SK-N-SH treated with all-trans-retinoic acid at 6 μM for 48 hours (cell line): ENCODE results near the gene ERN1.
A peak's percentile ranks its signal among the peaks of the same experiment; 100 is the strongest.

Experiments used
- ATAC-seq: fragments of 200-7000 bp; cut with Tn5 transposase; 3 replicates; pipeline ENCODE4 v1.9.1; 2020; ENCODE audit warnings: mild to moderate bottlenecking, moderate library complexity
- ARNTL ChIP-seq: fragments of 450-650 bp; formaldehyde crosslinking; IDR thresholded peaks from 2 replicates; pipeline ENCODE4 v1.5.0; 2020; ENCODE audit warnings: low read depth, mild to moderate bottlenecking, moderate library complexity, borderline replicate concordance
- BACH2 ChIP-seq: fragments of 250-450 bp; sonication (Bioruptor Pico); IDR thresholded peaks from 2 replicates; pipeline ENCODE4 v1.9.0; 2021; ENCODE audit warnings: mild to moderate bottlenecking, borderline replicate concordance
- CSDC2 ChIP-seq: fragments of 250-450 bp; sonication (Bioruptor Pico); IDR thresholded peaks from 2 replicates; pipeline ENCODE4 v1.5.0; 2020; ENCODE audit warnings: mild to moderate bottlenecking, moderate library complexity
- ESRRG ChIP-seq: fragments of 250-450 bp; sonication (Bioruptor Pico); IDR thresholded peaks from 2 replicates; pipeline ENCODE4 v1.6.1; 2021; ENCODE audit warnings: mild to moderate bottlenecking
- GLIS3 ChIP-seq: fragments of 250-450 bp; sonication (Bioruptor Pico); IDR thresholded peaks from 2 replicates; pipeline ENCODE4 v1.5.0; 2020; ENCODE audit warnings: mild to moderate bottlenecking, moderate library complexity
- ISL1 ChIP-seq: fragments of 250-450 bp; sonication (Bioruptor Pico); IDR thresholded peaks from 2 replicates; pipeline ENCODE4 v2.1.2; 2022; ENCODE audit warnings: mild to moderate bottlenecking, moderate library complexity
- OSR1 ChIP-seq: fragments of 250-450 bp; sonication (Bioruptor Pico); IDR thresholded peaks from 2 replicates; pipeline ENCODE4 v1.8.0; 2022; ENCODE audit warnings: moderate library complexity, mild to moderate bottlenecking, inconsistent platforms
- PPARA ChIP-seq: fragments of 250-450 bp; sonication (Bioruptor Pico); IDR thresholded peaks from 2 replicates; pipeline ENCODE4 v1.5.0; 2020; ENCODE audit warnings: mild to moderate bottlenecking, borderline replicate concordance
- RARB ChIP-seq: fragments of 250-450 bp; sonication (Bioruptor Pico); IDR thresholded peaks from 2 replicates; pipeline ENCODE4 v1.8.0; 2021; ENCODE audit warnings: mild to moderate bottlenecking, moderate library complexity
- SNAI2 ChIP-seq: fragments of 250-450 bp; sonication (Bioruptor Pico); IDR thresholded peaks from 2 replicates; pipeline ENCODE4 v1.5.0; 2020; ENCODE audit warnings: mild to moderate bottlenecking, moderate library complexity
- TCF4 ChIP-seq: fragments of 250-450 bp; sonication (Bioruptor Pico); IDR thresholded peaks from 2 replicates; pipeline ENCODE4 v1.8.0; 2021; ENCODE audit warnings: mild to moderate bottlenecking, moderate library complexity, borderline replicate concordance
- TOX ChIP-seq: fragments of 250-450 bp; sonication (Bioruptor Pico); IDR thresholded peaks from 2 replicates; pipeline ENCODE4 v1.8.0; 2021; ENCODE audit warnings: mild to moderate bottlenecking, moderate library complexity, borderline replicate concordance
- ZC3H10 ChIP-seq: fragments of 250-450 bp; sonication (Bioruptor Pico); IDR thresholded peaks from 2 replicates; pipeline ENCODE4 v1.5.1; 2021; ENCODE audit warnings: mild to moderate bottlenecking, moderate library complexity
- ZFP3 ChIP-seq: fragments of 250-450 bp; sonication (Bioruptor Pico); IDR thresholded peaks from 2 replicates; pipeline ENCODE4 v1.5.0; 2020; ENCODE audit warnings: mild to moderate bottlenecking, moderate library complexity
- ZFP30 ChIP-seq: fragments of 450-650 bp; formaldehyde crosslinking; IDR thresholded peaks from 2 replicates; pipeline ENCODE4 v1.5.0; 2022; ENCODE audit warnings: mild to moderate bottlenecking, moderate library complexity
- ZNF565 ChIP-seq: fragments of 450-650 bp; formaldehyde crosslinking; conservative IDR thresholded peaks from 2 replicates; pipeline ENCODE4 v1.5.0; 2020; ENCODE audit warnings: low read depth, mild to moderate bottlenecking, moderate library complexity
- ZNF70 ChIP-seq: fragments of 450-650 bp; formaldehyde crosslinking; IDR thresholded peaks from 2 replicates; pipeline ENCODE4 v1.5.0; 2020; ENCODE audit warnings: mild to moderate bottlenecking, moderate library complexity
- ZNF8 ChIP-seq: fragments of 450-650 bp; formaldehyde crosslinking; IDR thresholded peaks from 2 replicates; pipeline ENCODE4 v1.5.0; 2020; ENCODE audit warnings: mild to moderate bottlenecking, moderate library complexity
- TF ChIP-seq, protein P1 (sequence below): fragments of 250-450 bp; sonication (Bioruptor Pico); IDR thresholded peaks from 2 replicates; pipeline ENCODE4 v1.5.1; 2021; ENCODE audit warnings: mild to moderate bottlenecking, moderate library complexity
- TF ChIP-seq, protein P2 (sequence below): fragments of 250-450 bp; sonication (Bioruptor Pico); IDR thresholded peaks from 2 replicates; pipeline ENCODE4 v1.5.0; 2020; ENCODE audit warnings: mild to moderate bottlenecking, moderate library complexity
- TF ChIP-seq, protein P3 (sequence below): fragments of 250-450 bp; sonication (Bioruptor Pico); IDR thresholded peaks from 2 replicates; pipeline ENCODE4 v1.8.0; 2021; ENCODE audit warnings: low read depth, mild to moderate bottlenecking, moderate library complexity, borderline replicate concordance
- TF ChIP-seq, protein P4 (sequence below): fragments of 250-450 bp; sonication (Bioruptor Pico); IDR thresholded peaks from 2 replicates; pipeline ENCODE4 v1.8.0; 2020; ENCODE audit warnings: mild to moderate bottlenecking, moderate library complexity, borderline replicate concordance

Gene ERN1

GRCh38 chr17:64173646-64174045, 43.7 kb upstream of the ERN1 start:
- TF ChIP-seq ESRRG (CRISPR knock-in tag), result no peak
- TF ChIP-seq ZNF565, result no peak
- TF ChIP-seq RARB (CRISPR knock-in tag), result no peak
- TF ChIP-seq, protein P1, sequence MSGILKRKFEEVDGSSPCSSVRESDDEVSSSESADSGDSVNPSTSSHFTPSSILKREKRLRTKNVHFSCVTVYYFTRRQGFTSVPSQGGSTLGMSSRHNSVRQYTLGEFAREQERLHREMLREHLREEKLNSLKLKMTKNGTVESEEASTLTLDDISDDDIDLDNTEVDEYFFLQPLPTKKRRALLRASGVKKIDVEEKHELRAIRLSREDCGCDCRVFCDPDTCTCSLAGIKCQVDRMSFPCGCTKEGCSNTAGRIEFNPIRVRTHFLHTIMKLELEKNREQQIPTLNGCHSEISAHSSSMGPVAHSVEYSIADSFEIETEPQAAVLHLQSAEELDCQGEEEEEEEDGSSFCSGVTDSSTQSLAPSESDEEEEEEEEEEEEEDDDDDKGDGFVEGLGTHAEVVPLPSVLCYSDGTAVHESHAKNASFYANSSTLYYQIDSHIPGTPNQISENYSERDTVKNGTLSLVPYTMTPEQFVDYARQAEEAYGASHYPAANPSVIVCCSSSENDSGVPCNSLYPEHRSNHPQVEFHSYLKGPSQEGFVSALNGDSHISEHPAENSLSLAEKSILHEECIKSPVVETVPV, result no peak
- TF ChIP-seq TOX (CRISPR knock-in tag), result no peak
- ATAC-seq, result no peak

- TF ChIP-seq PPARA (CRISPR knock-in tag) (no peak), BACH2 (CRISPR knock-in tag) (no peak), ARNTL (CRISPR knock-in tag) (no peak), ZC3H10 (CRISPR knock-in tag) (no peak), CSDC2 (CRISPR knock-in tag) (no peak), ZNF565 (no peak), OSR1 (CRISPR knock-in tag) (no peak), ZFP30 (CRISPR knock-in tag) (no peak), TOX (CRISPR knock-in tag) (no peak), GLIS3 (CRISPR knock-in tag) (no peak), RARB (CRISPR knock-in tag) (no peak), ZNF70 (CRISPR knock-in tag) (no peak), ESRRG (CRISPR knock-in tag) (no peak), ISL1 (no peak), ZFP3 (CRISPR knock-in tag) (no peak), ZNF8 (no peak), TCF4 (CRISPR knock-in tag) (no peak)
- TF ChIP-seq, protein P2, sequence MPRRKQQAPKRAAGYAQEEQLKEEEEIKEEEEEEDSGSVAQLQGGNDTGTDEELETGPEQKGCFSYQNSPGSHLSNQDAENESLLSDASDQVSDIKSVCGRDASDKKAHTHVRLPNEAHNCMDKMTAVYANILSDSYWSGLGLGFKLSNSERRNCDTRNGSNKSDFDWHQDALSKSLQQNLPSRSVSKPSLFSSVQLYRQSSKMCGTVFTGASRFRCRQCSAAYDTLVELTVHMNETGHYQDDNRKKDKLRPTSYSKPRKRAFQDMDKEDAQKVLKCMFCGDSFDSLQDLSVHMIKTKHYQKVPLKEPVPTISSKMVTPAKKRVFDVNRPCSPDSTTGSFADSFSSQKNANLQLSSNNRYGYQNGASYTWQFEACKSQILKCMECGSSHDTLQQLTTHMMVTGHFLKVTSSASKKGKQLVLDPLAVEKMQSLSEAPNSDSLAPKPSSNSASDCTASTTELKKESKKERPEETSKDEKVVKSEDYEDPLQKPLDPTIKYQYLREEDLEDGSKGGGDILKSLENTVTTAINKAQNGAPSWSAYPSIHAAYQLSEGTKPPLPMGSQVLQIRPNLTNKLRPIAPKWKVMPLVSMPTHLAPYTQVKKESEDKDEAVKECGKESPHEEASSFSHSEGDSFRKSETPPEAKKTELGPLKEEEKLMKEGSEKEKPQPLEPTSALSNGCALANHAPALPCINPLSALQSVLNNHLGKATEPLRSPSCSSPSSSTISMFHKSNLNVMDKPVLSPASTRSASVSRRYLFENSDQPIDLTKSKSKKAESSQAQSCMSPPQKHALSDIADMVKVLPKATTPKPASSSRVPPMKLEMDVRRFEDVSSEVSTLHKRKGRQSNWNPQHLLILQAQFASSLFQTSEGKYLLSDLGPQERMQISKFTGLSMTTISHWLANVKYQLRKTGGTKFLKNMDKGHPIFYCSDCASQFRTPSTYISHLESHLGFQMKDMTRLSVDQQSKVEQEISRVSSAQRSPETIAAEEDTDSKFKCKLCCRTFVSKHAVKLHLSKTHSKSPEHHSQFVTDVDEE (CRISPR knock-in tag), result no peak
- TF ChIP-seq, protein P1, result no peak
- TF ChIP-seq, protein P3, sequence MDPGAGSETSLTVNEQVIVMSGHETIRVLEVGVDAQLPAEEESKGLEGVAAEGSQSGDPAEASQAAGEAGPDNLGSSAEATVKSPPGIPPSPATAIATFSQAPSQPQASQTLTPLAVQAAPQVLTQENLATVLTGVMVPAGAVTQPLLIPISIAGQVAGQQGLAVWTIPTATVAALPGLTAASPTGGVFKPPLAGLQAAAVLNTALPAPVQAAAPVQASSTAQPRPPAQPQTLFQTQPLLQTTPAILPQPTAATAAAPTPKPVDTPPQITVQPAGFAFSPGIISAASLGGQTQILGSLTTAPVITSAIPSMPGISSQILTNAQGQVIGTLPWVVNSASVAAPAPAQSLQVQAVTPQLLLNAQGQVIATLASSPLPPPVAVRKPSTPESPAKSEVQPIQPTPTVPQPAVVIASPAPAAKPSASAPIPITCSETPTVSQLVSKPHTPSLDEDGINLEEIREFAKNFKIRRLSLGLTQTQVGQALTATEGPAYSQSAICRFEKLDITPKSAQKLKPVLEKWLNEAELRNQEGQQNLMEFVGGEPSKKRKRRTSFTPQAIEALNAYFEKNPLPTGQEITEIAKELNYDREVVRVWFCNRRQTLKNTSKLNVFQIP (CRISPR knock-in tag), result no peak
- 0 out of 3 replicates have a peak, but pooled peaks have one; percentile 18 for ATAC-seq
Observed at GRCh38 chr17:64172510-64172909, 42.6 kb upstream of the ERN1 start.

- no peak for TF ChIP-seq ZNF565
- TF ChIP-seq ZC3H10 (CRISPR knock-in tag), result no peak
- TF ChIP-seq ZNF8, result no peak
- TF ChIP-seq ZFP30 (CRISPR knock-in tag), result no peak
- TF ChIP-seq ISL1, result no peak
- TF ChIP-seq, protein P4, sequence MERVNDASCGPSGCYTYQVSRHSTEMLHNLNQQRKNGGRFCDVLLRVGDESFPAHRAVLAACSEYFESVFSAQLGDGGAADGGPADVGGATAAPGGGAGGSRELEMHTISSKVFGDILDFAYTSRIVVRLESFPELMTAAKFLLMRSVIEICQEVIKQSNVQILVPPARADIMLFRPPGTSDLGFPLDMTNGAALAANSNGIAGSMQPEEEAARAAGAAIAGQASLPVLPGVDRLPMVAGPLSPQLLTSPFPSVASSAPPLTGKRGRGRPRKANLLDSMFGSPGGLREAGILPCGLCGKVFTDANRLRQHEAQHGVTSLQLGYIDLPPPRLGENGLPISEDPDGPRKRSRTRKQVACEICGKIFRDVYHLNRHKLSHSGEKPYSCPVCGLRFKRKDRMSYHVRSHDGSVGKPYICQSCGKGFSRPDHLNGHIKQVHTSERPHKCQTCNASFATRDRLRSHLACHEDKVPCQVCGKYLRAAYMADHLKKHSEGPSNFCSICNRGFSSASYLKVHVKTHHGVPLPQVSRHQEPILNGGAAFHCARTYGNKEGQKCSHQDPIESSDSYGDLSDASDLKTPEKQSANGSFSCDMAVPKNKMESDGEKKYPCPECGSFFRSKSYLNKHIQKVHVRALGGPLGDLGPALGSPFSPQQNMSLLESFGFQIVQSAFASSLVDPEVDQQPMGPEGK (CRISPR knock-in tag), result no peak
- TF ChIP-seq CSDC2 (CRISPR knock-in tag), result no peak
- TF ChIP-seq SNAI2 (CRISPR knock-in tag), result no peak
- TF ChIP-seq, all 23 proteins: peak for 0
- no peak for ATAC-seq
Observed at GRCh38 chr17:64171041-64171440, 41.1 kb upstream of the ERN1 start.
